PC-9 (cell line): ENCODE results near the gene SUGCT. TPM values are rescaled to one million over a fixed set of nuclear protein-coding genes. Genes with fewer than 3 reads are reported as not detected.
"Not testable (repeated sequence)": the region's sequence is repeated elsewhere in the genome, so short reads cannot be mapped to it uniquely, and the experiment has no call there.

Experiments used
- BruUV-seq: library from RNA; stranded (reverse); fragments of 400-500 nt; replicated peaks from 2 replicates; lab custom pipeline; 2021; lab: Mats Ljungman, UMichigan
- CTCF ChIA-PET: fragments of 300-600 bp; sonication (Branson Sonifier 250); formaldehyde crosslinking; loops from one replicate; lab custom pipeline; 2022; ENCODE audit warnings: antibody characterized with exemption; lab: Charles Lee
- POLR2A ChIA-PET: fragments of 300-600 bp; sonication (Branson Sonifier 250); formaldehyde crosslinking; loops from one replicate; lab custom pipeline; 2022; ENCODE audit warnings: antibody characterized with exemption; ENCODE audit not compliant: unreplicated experiment; lab: Charles Lee
- DNase-seq, 2 experiments: peaks; one replicate each; pipeline versions ENCODE4 v3.0.0 to v3.0.0-alpha.2; 2015 to 2022; ENCODE audit warnings: mixed read lengths in 1 of 2
- H2AFZ ChIP-seq: fragments of 200-600 bp; sonication (generic); 2 replicates; pipeline ENCODE4 v1.8.1; 2017; ENCODE audit warnings: antibody characterized with exemption
- H3F3A ChIP-seq: fragments of 200-600 bp; sonication (generic); 2 replicates; pipeline ENCODE4 v1.8.1; 2017; ENCODE audit warnings: antibody characterized with exemption, mild to moderate bottlenecking, low read depth; ENCODE audit not compliant: insufficient read depth
- H3K27ac ChIP-seq: fragments of 200-600 bp; sonication (generic); 2 replicates; pipeline ENCODE4 v1.6.1; 2016; ENCODE audit warnings: mixed run types
- H3K27me3 ChIP-seq: fragments of 200-600 bp; sonication (generic); 2 replicates; pipeline ENCODE4 v1.6.1; 2016; ENCODE audit warnings: low read depth, mixed run types; ENCODE audit not compliant: insufficient read depth
- H3K36me3 ChIP-seq: fragments of 200-600 bp; sonication (generic); 2 replicates; pipeline ENCODE4 v1.6.1; 2016; ENCODE audit warnings: low read depth, mixed run types
- H3K4me1 ChIP-seq: fragments of 200-600 bp; sonication (generic); replicated peaks from 2 replicates; pipeline ENCODE4 v1.6.1; 2016; ENCODE audit warnings: mixed run types; ENCODE audit not compliant: insufficient read depth
- H3K4me2 ChIP-seq: fragments of 200-600 bp; sonication (generic); 2 replicates; pipeline ENCODE4 v1.6.1; 2017; ENCODE audit warnings: mixed run types
- H3K4me3 ChIP-seq: fragments of 200-600 bp; sonication (generic); 2 replicates; pipeline ENCODE4 v1.6.1; 2016; ENCODE audit warnings: mixed run types
- H3K79me2 ChIP-seq: fragments of 200-600 bp; sonication (generic); 2 replicates; pipeline ENCODE4 v1.6.1; 2017; ENCODE audit warnings: low read depth, mixed run types
- H3K9me2 ChIP-seq: fragments of 200-600 bp; sonication (generic); 2 replicates; pipeline ENCODE4 v1.8.1; 2017; ENCODE audit warnings: mild to moderate bottlenecking; ENCODE audit not compliant: insufficient read depth
- H3K9me3 ChIP-seq: fragments of 200-600 bp; sonication (generic); 2 replicates; pipeline ENCODE4 v1.8.1; 2016; ENCODE audit warnings: low read depth; ENCODE audit not compliant: insufficient read depth
- H4K20me1 ChIP-seq: fragments of 200-600 bp; sonication (generic); 2 replicates; pipeline ENCODE4 v1.8.1; 2017; ENCODE audit not compliant: insufficient read depth
- CTCF ChIP-seq: fragments of 200-600 bp; sonication (generic); conservative IDR thresholded peaks from 2 replicates; pipeline ENCODE4 v1.6.1; 2017; ENCODE audit warnings: mixed run types, antibody characterized with exemption, mild to moderate bottlenecking, moderate library complexity
- EZH2 ChIP-seq: fragments of 200-600 bp; sonication (generic); IDR thresholded peaks from 2 replicates; pipeline ENCODE4 v1.8.0; 2017; ENCODE audit warnings: antibody characterized with exemption, low read depth
- intact Hi-C: fragments of 100-400 bp; cut with micrococcal nuclease; formaldehyde crosslinking; loops from one replicate; pipeline ENCODE4 v1.10.0; 2022; ENCODE audit not compliant: unreplicated experiment
- total RNA-seq: library from RNA; stranded (reverse); gene quantifications from 2 replicates; pipeline ENCODE4 v1.2.3, GENCODE V29; 2021

The SUGCT gene
- total RNA-seq, 1 experiment from 2014 or later = 3.5 TPM

- Histone ChIP-seq H3K9me2 (no peaks in the 10 kb centered on the region), H3K4me3 (no peak overlapping the region), H4K20me1 (no peaks in the 10 kb centered on the region), H2AFZ (no peak overlapping the region), H3K27me3 (no peaks in the 10 kb centered on the region), H3K79me2 (no peaks in the 10 kb centered on the region), H3F3A (no peaks in the 10 kb centered on the region), H3K9me3 (no peaks in the 10 kb centered on the region), H3K4me2 (no peak overlapping the region), H3K4me1 (no peaks in the 10 kb centered on the region), H3K27ac (no peak overlapping the region), H3K36me3 (no peaks in the 10 kb centered on the region)
- POLR2A ChIA-PET = no interaction called here
- CTCF ChIA-PET = no interaction called here
- BruUV-seq = no TSS peak
- intact Hi-C loops = no loop called here
- no peak for TF ChIP-seq EZH2
- no peak for TF ChIP-seq CTCF
- DNase-seq = no peak
These were observed 30.4 kb downstream of the SUGCT start for GRCh38 chr7:40165216-40165615.

GRCh38 chr7:40167291-40167690 lies 32.5 kb downstream of the SUGCT start:
- H3K4me3 ChIP-seq = no peak overlapping the region
- H3F3A ChIP-seq = no peaks in the 10 kb centered on the region
- H3K27me3 ChIP-seq = no peaks in the 10 kb centered on the region
- H3K4me2 ChIP-seq = no peak overlapping the region
- no peaks in the 10 kb centered on the region for H3K9me2 ChIP-seq
- intact Hi-C loops = no loop called here
- TF ChIP-seq EZH2 = no peak
- no peak for TF ChIP-seq CTCF
- no TSS peak for BruUV-seq
- H3K4me1 ChIP-seq = no peaks in the 10 kb centered on the region
- ChIA-PET CTCF (no interaction called here), POLR2A (no interaction called here)
- H4K20me1 ChIP-seq = no peaks in the 10 kb centered on the region
- H3K27ac ChIP-seq = no peak overlapping the region
- no peak for DNase-seq
- H3K36me3 ChIP-seq = no peaks in the 10 kb centered on the region
- no peaks in the 10 kb centered on the region for H3K79me2 ChIP-seq
- no peak overlapping the region for H2AFZ ChIP-seq
- no peaks in the 10 kb centered on the region for H3K9me3 ChIP-seq

- H3K4me3 ChIP-seq, BruUV-seq: not testable (repeated sequence)
These were observed 33.5 kb downstream of the SUGCT start for GRCh38 chr7:40168266-40168665.

GRCh38 chr7:40173121-40173520 lies 38.3 kb downstream of the SUGCT start:
- H3K9me2 ChIP-seq, H3K4me3 ChIP-seq, H4K20me1 ChIP-seq, BruUV-seq, intact Hi-C loops, H2AFZ ChIP-seq, H3K9me3 ChIP-seq, CTCF ChIA-PET, H3K27me3 ChIP-seq, H3K27ac ChIP-seq, H3K36me3 ChIP-seq, H3K4me1 ChIP-seq, H3K79me2 ChIP-seq, H3F3A ChIP-seq, POLR2A ChIA-PET, H3K4me2 ChIP-seq, DNase-seq: not testable (repeated sequence)

More at GRCh38 chr7:40168266-40168665, 33.5 kb downstream of the SUGCT start:
- H3K9me2 ChIP-seq, H3K36me3 ChIP-seq, H3K4me2 ChIP-seq, H4K20me1 ChIP-seq, intact Hi-C loops, H3K9me3 ChIP-seq, CTCF ChIA-PET, H3F3A ChIP-seq, H3K27ac ChIP-seq, H3K79me2 ChIP-seq, H3K4me1 ChIP-seq, H2AFZ ChIP-seq, DNase-seq, POLR2A ChIA-PET, H3K27me3 ChIP-seq: not testable (repeated sequence)

GRCh38 chr7:40175256-40175655 lies 40.5 kb downstream of the SUGCT start:
- POLR2A ChIA-PET = interaction anchor here (0.6 kb wide), 2 partner anchors 75 to 267 kb away, joined by 3 read pairs; no protein-coding TSS in a partner anchor
- H3F3A ChIP-seq, H3K4me1 ChIP-seq, H3K4me3 ChIP-seq, CTCF ChIA-PET, H3K9me3 ChIP-seq, H3K4me2 ChIP-seq, H3K9me2 ChIP-seq, H3K27me3 ChIP-seq, H3K79me2 ChIP-seq, H3K27ac ChIP-seq, H4K20me1 ChIP-seq, BruUV-seq, DNase-seq, H2AFZ ChIP-seq, H3K36me3 ChIP-seq, intact Hi-C loops: not testable (repeated sequence)
